BLaER1 treated with 17β-estradiol and CSF1 and Interleukin-3, amounts not matched to agents 10 nM and 100 nM (cell line): ENCODE data around the gene SYNE3.

Experiments
- H3K27ac ChIP-seq, 11 experiments: shearing (Covaris generic); formaldehyde crosslinking; 2 replicates each; pipeline ENCODE4 v1.8.1; 2022
- H3K27me3 ChIP-seq, 11 experiments: shearing (Covaris generic); formaldehyde crosslinking; 2 replicates each; pipeline ENCODE4 v1.8.1; 2022
- H3K36me3 ChIP-seq, 11 experiments: shearing (Covaris generic); formaldehyde crosslinking; 2 replicates each; pipeline ENCODE4 v1.8.1; 2022
- H3K4me1 ChIP-seq, 10 experiments: shearing (Covaris generic); formaldehyde crosslinking; 2 replicates each; pipeline ENCODE4 v1.8.1; 2022
- H3K4me2 ChIP-seq, 11 experiments: shearing (Covaris generic); formaldehyde crosslinking; 2 replicates each; pipeline ENCODE4 v1.8.1; 2022
- H3K4me3 ChIP-seq, 10 experiments: shearing (Covaris generic); formaldehyde crosslinking; 2 replicates each; pipeline ENCODE4 v1.8.1; 2022
- H3K9ac ChIP-seq, 11 experiments: shearing (Covaris generic); formaldehyde crosslinking; 2 replicates each; pipeline ENCODE4 v1.8.1; 2022
- H3K9me3 ChIP-seq, 11 experiments: shearing (Covaris generic); formaldehyde crosslinking; replicated peaks in 1 of 11; 2 replicates each; pipeline ENCODE4 v1.8.1; 2022
- H4K20me1 ChIP-seq, 11 experiments: shearing (Covaris generic); formaldehyde crosslinking; 2 replicates each; pipeline ENCODE4 v1.8.1; 2022
- Cebpa-rat ChIP-seq, 11 experiments: shearing (Covaris generic); IDR thresholded peaks; 2 replicates each; pipeline ENCODE4 v1.8.1; 2022

The SYNE3 gene

GRCh38 chr14:95523815-95524448, 7.5 kb upstream of the SYNE3 start:
- Histone ChIP-seq H3K27me3 (no peaks in the 10 kb centered on the region), H3K4me2 (peak overlapping the region; percentile 71 to 99 (median 91)), H4K20me1 (no peaks in the 10 kb centered on the region), H3K4me3 (peak overlapping the region; percentile 25 to 59 (median 47); a peak in 19 of 20 replicates), H3K27ac (peak overlapping the region; percentile 46 to 98 (median 94); a peak in 21 of 22 replicates), H3K4me1 (peaks cover 86 to 100% (median 100%) of the 10 kb centered on the region in 10 experiments), H3K9me3 (no peaks in the 10 kb centered on the region), H3K36me3 (peaks cover 0 to 4% (median 0%) of the 10 kb centered on the region in 11 experiments; a peak in 3 of 22 replicates), H3K9ac (peak overlapping the region; percentile 46 to 92 (median 80); a peak in 21 of 22 replicates)
- TF ChIP-seq Cebpa-rat (IDR thresholded peaks at IDR 0.05) = 0 out of 22 replicates have a peak, but pooled peaks of 1 of the 11 experiments have one; percentile 5

- peak in 8 of 11 experiments; percentile 45 to 96 (median 66); a peak in 12 of 22 replicates for TF ChIP-seq Cebpa-rat (IDR thresholded peaks at IDR 0.05)
- Histone ChIP-seq H4K20me1 (no peaks in the 10 kb centered on the region), H3K27me3 (no peaks in the 10 kb centered on the region), H3K36me3 (no peaks in the 10 kb centered on the region), H3K4me2 (peak overlapping the region; percentile 71 to 99 (median 91)), H3K9me3 (no peaks in the 10 kb centered on the region), H3K4me3 (peak overlapping the region; percentile 25 to 59 (median 47); a peak in 19 of 20 replicates), H3K4me1 (peaks cover 93 to 100% (median 100%) of the 10 kb centered on the region in 10 experiments), H3K27ac (peak overlapping the region; percentile 46 to 98 (median 94); a peak in 21 of 22 replicates), H3K9ac (peak overlapping the region; percentile 46 to 92 (median 80); a peak in 21 of 22 replicates)
These were observed 6.8 kb upstream of the SYNE3 start for GRCh38 chr14:95523051-95523814.

DNA sequence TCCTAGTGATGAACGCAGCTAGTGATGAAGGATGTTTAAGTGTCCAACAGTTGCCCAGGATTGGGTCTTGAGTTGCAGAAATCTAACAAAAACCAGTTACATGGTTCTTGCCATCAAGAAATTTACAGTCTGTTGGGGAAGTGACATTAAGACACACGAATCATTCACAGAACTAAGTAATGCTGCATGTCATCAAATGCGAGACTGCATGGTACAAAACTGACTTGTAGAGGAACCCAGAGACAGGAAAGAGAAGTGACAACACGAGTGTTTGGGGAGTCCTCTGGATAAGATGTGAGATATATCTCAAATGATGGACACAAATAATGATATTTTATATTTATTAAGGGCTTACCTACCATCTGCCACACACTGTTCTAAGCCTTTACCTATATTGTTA, 6.1 kb upstream of the SYNE3 start:
- Histone ChIP-seq H3K27me3 (no peaks in the 10 kb centered on the region), H3K9me3 (no peaks in the 10 kb centered on the region), H3K27ac (peak overlapping the region in 10 of 11 experiments; percentile 71 to 98 (median 94); a peak in 20 of 22 replicates), H3K4me2 (peak overlapping the region; percentile 71 to 99 (median 91)), H3K4me1 (peaks cover 97 to 100% (median 100%) of the 10 kb centered on the region in 10 experiments), H3K9ac (peak overlapping the region in 9 of 11 experiments; percentile 59 to 92 (median 80); a peak in 19 of 22 replicates), H3K4me3 (peak overlapping the region in 7 of 10 experiments; percentile 33 to 59 (median 48); a peak in 9 of 20 replicates), H4K20me1 (no peaks in the 10 kb centered on the region), H3K36me3 (no peaks in the 10 kb centered on the region)
- TF ChIP-seq Cebpa-rat (IDR thresholded peaks at IDR 0.05) = no peak

- peaks cover 97 to 100% (median 100%) of the 10 kb centered on the region in 10 experiments for H3K4me1 ChIP-seq
- H3K27ac ChIP-seq = peak overlapping the region in 10 of 11 experiments; percentile 71 to 98 (median 94); a peak in 19 of 22 replicates
- no peak for TF ChIP-seq Cebpa-rat (IDR thresholded peaks at IDR 0.05)
These were observed 5.7 kb upstream of the SYNE3 start for GRCh38 chr14:95522116-95522515.

DNA sequence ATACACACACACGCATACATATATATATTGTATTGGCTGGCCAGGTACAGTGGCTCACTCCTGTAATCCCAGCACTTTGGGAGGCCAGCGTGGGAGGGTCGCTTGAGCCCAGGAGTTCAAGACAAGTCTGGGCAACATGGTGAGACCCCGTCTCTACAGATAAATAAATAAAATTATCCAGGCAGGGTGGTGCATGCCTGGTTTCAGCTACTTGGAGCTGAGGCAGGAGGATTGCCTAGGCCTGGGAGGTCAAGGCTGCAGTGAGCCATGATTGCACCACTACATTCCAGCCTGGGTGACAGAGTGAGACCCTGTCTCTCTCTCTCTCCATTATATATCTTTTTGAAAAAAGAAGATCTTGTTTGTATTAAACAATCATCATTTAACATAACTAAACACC, 4.6 kb upstream of the SYNE3 start:
- H3K4me1 ChIP-seq = peaks cover 90 to 94% (median 93%) of the 10 kb centered on the region in 10 experiments
- no peak for TF ChIP-seq Cebpa-rat (IDR thresholded peaks at IDR 0.05)
- peak overlapping the region in 9 of 11 experiments; percentile 12 to 92 (median 80); a peak in 14 of 22 replicates for H3K9ac ChIP-seq
- H3K27me3 ChIP-seq = no peaks in the 10 kb centered on the region
- no peaks in the 10 kb centered on the region for H3K36me3 ChIP-seq
- no peaks in the 10 kb centered on the region for H4K20me1 ChIP-seq
- H3K4me3 ChIP-seq = no peak overlapping the region
- peak overlapping the region; percentile 74 to 99 (median 91) for H3K4me2 ChIP-seq
- H3K9me3 ChIP-seq = no peaks in the 10 kb centered on the region
- peak overlapping the region in 10 of 11 experiments; percentile 32 to 98 (median 94); a peak in 20 of 22 replicates for H3K27ac ChIP-seq

More at GRCh38 chr14:95522116-95522515, 5.7 kb upstream of the SYNE3 start:
- no peaks in the 10 kb centered on the region for H4K20me1 ChIP-seq
- H3K4me2 ChIP-seq = peak overlapping the region; percentile 71 to 99 (median 91)
- no peak overlapping the region for H3K4me3 ChIP-seq
- H3K9me3 ChIP-seq = no peaks in the 10 kb centered on the region
- no peaks in the 10 kb centered on the region for H3K27me3 ChIP-seq
- H3K36me3 ChIP-seq = no peaks in the 10 kb centered on the region
- H3K9ac ChIP-seq = peak overlapping the region in 8 of 11 experiments; percentile 75 to 92 (median 80); a peak in 14 of 22 replicates

DNA sequence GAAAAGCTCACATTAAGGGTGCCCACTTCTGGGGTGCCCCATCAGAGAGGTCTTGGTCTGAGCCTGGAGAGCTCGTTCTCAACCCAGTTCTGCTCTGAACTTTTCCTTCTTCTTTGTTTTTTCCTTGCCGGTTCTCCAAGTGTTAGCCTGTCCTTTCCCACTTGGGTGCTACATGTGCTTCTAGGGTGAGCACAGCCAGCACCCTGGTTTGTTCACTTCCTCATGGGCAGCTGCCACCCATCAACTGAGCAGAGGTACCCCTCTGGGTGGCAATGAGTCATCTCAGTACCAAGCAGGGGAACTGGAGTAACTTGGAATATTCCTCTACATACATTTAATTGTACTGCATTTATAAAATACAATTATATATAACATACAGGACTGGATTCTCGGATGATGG, 3.9 kb upstream of the SYNE3 start:
- Histone ChIP-seq H3K4me3 (peak overlapping the region; percentile 29 to 85 (median 74); a peak in 17 of 20 replicates), H3K27me3 (no peaks in the 10 kb centered on the region), H3K4me2 (peak overlapping the region; percentile 83 to 99 (median 91)), H3K4me1 (peaks cover 85 to 92% (median 89%) of the 10 kb centered on the region in 10 experiments), H4K20me1 (peaks cover 0 to 5% (median 0%) of the 10 kb centered on the region in 11 experiments; a peak in 4 of 22 replicates), H3K9me3 (no peaks in the 10 kb centered on the region), H3K9ac (peak overlapping the region; percentile 35 to 92 (median 87); a peak in 21 of 22 replicates), H3K36me3 (no peaks in the 10 kb centered on the region), H3K27ac (peak overlapping the region; percentile 37 to 98 (median 94); a peak in 21 of 22 replicates)
- TF ChIP-seq Cebpa-rat (IDR thresholded peaks at IDR 0.05) = no peak

DNA sequence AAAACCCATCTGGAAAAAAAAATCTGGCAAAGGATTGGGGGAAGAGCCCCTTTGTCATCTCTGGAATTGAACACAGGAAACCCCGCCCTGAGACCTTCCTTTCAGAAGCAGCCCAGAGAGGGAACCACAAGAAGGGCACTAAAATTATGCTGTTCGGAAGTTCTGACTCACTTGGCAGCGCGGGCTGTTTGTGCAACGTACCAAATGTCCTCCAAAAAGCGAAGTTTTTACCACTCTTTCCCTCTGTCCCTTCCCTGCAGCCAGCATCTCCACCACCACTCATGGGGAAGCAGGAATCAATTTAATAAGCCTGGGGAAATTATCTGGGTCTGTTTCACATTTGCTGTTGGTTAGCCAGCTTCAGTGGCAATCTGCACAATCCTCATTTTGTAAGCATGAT, 3.2 kb upstream of the SYNE3 start:
- TF ChIP-seq Cebpa-rat (IDR thresholded peaks at IDR 0.05) = peak in 8 of 11 experiments; percentile 43 to 81 (median 66); a peak in 11 of 22 replicates
- Histone ChIP-seq H3K36me3 (peaks cover 0 to 3% (median 0%) of the 10 kb centered on the region in 11 experiments; a peak in 3 of 22 replicates), H3K9ac (peak overlapping the region; percentile 35 to 92 (median 87); a peak in 21 of 22 replicates), H3K4me3 (peak overlapping the region; percentile 34 to 85 (median 74); a peak in 17 of 20 replicates), H3K27me3 (no peaks in the 10 kb centered on the region), H3K9me3 (no peaks in the 10 kb centered on the region), H3K27ac (peak overlapping the region; percentile 37 to 98 (median 94); a peak in 21 of 22 replicates), H3K4me1 (peaks cover 81 to 92% (median 89%) of the 10 kb centered on the region in 10 experiments), H4K20me1 (peaks cover 0 to 11% (median 4%) of the 10 kb centered on the region in 11 experiments; a peak in 14 of 22 replicates), H3K4me2 (peak overlapping the region; percentile 83 to 99 (median 91))

DNA sequence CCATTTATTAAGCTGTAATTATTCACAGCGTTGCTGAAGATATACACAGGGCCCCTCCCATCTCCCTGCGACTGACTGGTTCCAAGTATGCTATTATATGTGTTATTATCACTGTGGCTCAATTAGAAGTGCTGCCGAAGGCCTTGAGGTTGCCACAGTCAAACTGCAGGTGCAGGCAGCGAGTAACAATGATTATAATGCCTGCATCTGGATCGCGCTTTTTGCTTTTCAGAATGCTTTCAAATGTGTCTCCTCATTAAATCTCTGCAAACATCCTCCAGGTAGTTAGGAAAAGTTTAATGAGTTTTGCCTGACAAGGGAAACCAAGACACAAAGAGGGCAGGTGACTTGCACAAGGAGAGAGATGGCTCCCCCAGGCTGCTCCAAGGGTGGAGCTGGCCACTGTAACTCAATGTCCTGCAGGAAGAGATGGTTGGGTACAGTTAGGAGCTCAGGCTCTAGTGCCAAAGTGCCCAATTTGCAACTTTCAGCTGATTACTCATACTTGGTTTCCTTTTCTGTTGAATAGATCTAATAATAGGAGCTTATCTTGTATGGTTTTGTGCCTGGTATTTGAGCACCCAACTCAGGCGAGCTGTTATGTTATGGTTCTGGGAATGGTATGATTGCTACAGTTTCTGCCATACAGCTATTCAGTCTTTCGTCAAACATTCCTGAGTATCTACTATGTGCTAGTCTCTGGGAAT, 1.7 kb upstream of the SYNE3 start:
- Histone ChIP-seq H3K4me3 (peak overlapping the region; percentile 6 to 85 (median 75); a peak in 19 of 20 replicates), H3K27me3 (no peaks in the 10 kb centered on the region), H3K4me1 (peaks cover 77 to 91% (median 88%) of the 10 kb centered on the region in 10 experiments), H3K9me3 (no peaks in the 10 kb centered on the region), H3K9ac (peak overlapping the region in 10 of 11 experiments; percentile 80 to 92 (median 88); a peak in 20 of 22 replicates), H3K27ac (peak overlapping the region in 10 of 11 experiments; percentile 79 to 98 (median 94); a peak in 21 of 22 replicates), H3K36me3 (peaks cover 0 to 10% (median 0%) of the 10 kb centered on the region in 11 experiments; a peak in 4 of 22 replicates), H4K20me1 (peaks cover 0 to 25% (median 14%) of the 10 kb centered on the region in 11 experiments; a peak in 14 of 22 replicates), H3K4me2 (peak overlapping the region; percentile 83 to 99 (median 91))
- no peak for TF ChIP-seq Cebpa-rat (IDR thresholded peaks at IDR 0.05)
